ENCODE data around the gene PDE6B.

- TF ChIP-seq, protein P1, sequence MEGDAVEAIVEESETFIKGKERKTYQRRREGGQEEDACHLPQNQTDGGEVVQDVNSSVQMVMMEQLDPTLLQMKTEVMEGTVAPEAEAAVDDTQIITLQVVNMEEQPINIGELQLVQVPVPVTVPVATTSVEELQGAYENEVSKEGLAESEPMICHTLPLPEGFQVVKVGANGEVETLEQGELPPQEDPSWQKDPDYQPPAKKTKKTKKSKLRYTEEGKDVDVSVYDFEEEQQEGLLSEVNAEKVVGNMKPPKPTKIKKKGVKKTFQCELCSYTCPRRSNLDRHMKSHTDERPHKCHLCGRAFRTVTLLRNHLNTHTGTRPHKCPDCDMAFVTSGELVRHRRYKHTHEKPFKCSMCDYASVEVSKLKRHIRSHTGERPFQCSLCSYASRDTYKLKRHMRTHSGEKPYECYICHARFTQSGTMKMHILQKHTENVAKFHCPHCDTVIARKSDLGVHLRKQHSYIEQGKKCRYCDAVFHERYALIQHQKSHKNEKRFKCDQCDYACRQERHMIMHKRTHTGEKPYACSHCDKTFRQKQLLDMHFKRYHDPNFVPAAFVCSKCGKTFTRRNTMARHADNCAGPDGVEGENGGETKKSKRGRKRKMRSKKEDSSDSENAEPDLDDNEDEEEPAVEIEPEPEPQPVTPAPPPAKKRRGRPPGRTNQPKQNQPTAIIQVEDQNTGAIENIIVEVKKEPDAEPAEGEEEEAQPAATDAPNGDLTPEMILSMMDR (IDR thresholded peaks at IDR 0.05) = no peak
- TF ChIP-seq POLR2A (IDR thresholded peaks at IDR 0.05) (no peak), POLR2AphosphoS5 (IDR thresholded peaks at IDR 0.05; ENCODE audit: insufficient read depth in 1 of 2, low read depth in 1 of 2) (no peak)
Measured at GRCh38 chr4:717601-718320, 92.4 kb downstream of the PDE6B start.
